ENCODE data around the gene CCDC40.

The CCDC40 gene

GRCh38 chr17:80116276-80116920 lies 80.0 kb downstream of the CCDC40 start:
- DNase-seq (ENCODE audit: low spot score) = no peak

- DNase-seq (ENCODE audit: low spot score) = no peak
Observed at GRCh38 chr17:80116921-80117380, 80.5 kb downstream of the CCDC40 start.

GRCh38 chr17:80117491-80118401 lies 81.3 kb downstream of the CCDC40 start:
- DNase-seq (ENCODE audit: low spot score) = no peak

GRCh38 chr17:80118601-80119270 lies 82.3 kb downstream of the CCDC40 start:
- DNase-seq (ENCODE audit: low spot score) = no peak

- DNase-seq (ENCODE audit: low spot score) = no peak
Observed at GRCh38 chr17:80119271-80119791, 82.9 kb downstream of the CCDC40 start.

- DNase-seq (ENCODE audit: low spot score) = no peak
Observed at GRCh38 chr17:80119839-80120238, 83.4 kb downstream of the CCDC40 start.

- DNase-seq (ENCODE audit: low spot score) = no peak
Observed at GRCh38 chr17:80122026-80122575, 85.7 kb downstream of the CCDC40 start.

- no peak for DNase-seq (ENCODE audit: low spot score)
Observed at GRCh38 chr17:80122926-80123505, 86.6 kb downstream of the CCDC40 start.

GRCh38 chr17:80123791-80124190 lies 87.3 kb downstream of the CCDC40 start:
- no peak for DNase-seq (ENCODE audit: low spot score)

- no peak for DNase-seq (ENCODE audit: low spot score)
Observed at GRCh38 chr17:80124351-80124981, 88.0 kb downstream of the CCDC40 start.

- no peak for DNase-seq (ENCODE audit: low spot score)
Observed at GRCh38 chr17:80125656-80126448, 89.4 kb downstream of the CCDC40 start.

- DNase-seq (ENCODE audit: low spot score) = no peak
Observed at GRCh38 chr17:80126449-80126715, 89.9 kb downstream of the CCDC40 start.

- DNase-seq (ENCODE audit: low spot score) = no peak
Observed at GRCh38 chr17:80129006-80129565, 92.6 kb downstream of the CCDC40 start.

- DNase-seq (ENCODE audit: low spot score) = no peak
Observed at GRCh38 chr17:80130992-80131391, 94.5 kb downstream of the CCDC40 start.

GRCh38 chr17:80132906-80133625 lies 96.6 kb downstream of the CCDC40 start:
- DNase-seq (ENCODE audit: low spot score) = no peak

- DNase-seq (ENCODE audit: low spot score) = no peak
Observed at GRCh38 chr17:80133626-80133970, 97.2 kb downstream of the CCDC40 start.

GRCh38 chr17:80137131-80137530 lies 100.7 kb downstream of the CCDC40 start:
- no peak for DNase-seq (ENCODE audit: low spot score)

GRCh38 chr17:80138856-80139426 lies 102.5 kb downstream of the CCDC40 start:
- no peak for DNase-seq (ENCODE audit: low spot score)

- DNase-seq (ENCODE audit: low spot score) = no peak
Observed at GRCh38 chr17:80141463-80142165, 105.2 kb downstream of the CCDC40 start.

Data from hematopoietic multipotent progenitor cell treated with erythropoietin and hydrocortisone succinate and interleukin-3 and kit ligand, for 17 days (in vitro differentiated cells).